ENCODE results near the gene SPPL3.

DNA sequence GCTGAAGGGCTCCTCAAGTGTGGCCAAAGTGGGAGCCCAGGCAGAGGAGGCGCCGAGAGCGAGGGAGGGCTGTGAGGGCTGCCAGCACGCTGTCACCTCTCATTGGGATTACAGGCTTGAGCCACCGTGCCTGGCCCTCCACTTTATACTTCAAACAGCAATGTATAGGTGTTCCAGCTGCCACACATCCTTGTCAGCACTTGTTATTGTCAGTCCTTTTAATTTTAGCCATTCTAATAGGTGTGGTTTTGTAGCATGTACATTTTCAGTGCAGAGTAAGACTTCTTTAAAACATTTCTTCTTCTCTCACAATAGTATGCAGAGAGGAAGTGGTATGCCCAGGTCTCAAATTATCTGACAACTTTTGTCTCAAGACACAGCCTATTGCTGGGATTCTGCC is 46.6 kb upstream of the SPPL3 start:
- no peak for TF ChIP-seq JUND (IDR thresholded peaks at IDR 0.05)
- TF ChIP-seq MAX (IDR thresholded peaks at IDR 0.05): no peak
- TF ChIP-seq EZH2phosphoT487 (IDR thresholded peaks at IDR 0.05; ENCODE audit: borderline replicate concordance): no peak

Measured in HCT116 (cell line).